ENCODE results near the gene KCNK10.

Gene KCNK10

GRCh38 chr14:88299865-88300530, 23.1 kb downstream of the KCNK10 start:
- TF ChIP-seq, protein P1, sequence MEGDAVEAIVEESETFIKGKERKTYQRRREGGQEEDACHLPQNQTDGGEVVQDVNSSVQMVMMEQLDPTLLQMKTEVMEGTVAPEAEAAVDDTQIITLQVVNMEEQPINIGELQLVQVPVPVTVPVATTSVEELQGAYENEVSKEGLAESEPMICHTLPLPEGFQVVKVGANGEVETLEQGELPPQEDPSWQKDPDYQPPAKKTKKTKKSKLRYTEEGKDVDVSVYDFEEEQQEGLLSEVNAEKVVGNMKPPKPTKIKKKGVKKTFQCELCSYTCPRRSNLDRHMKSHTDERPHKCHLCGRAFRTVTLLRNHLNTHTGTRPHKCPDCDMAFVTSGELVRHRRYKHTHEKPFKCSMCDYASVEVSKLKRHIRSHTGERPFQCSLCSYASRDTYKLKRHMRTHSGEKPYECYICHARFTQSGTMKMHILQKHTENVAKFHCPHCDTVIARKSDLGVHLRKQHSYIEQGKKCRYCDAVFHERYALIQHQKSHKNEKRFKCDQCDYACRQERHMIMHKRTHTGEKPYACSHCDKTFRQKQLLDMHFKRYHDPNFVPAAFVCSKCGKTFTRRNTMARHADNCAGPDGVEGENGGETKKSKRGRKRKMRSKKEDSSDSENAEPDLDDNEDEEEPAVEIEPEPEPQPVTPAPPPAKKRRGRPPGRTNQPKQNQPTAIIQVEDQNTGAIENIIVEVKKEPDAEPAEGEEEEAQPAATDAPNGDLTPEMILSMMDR (IDR thresholded peaks at IDR 0.05; ENCODE audit: low read length, missing control alignments): no peak
- no peak for DNase-seq (ENCODE audit: low read depth)
- H3K4me3 ChIP-seq (replicated peaks; ENCODE audit: low read depth, low read length): no peak overlapping the region

GRCh38 chr14:88297306-88297705, 25.8 kb downstream of the KCNK10 start:
- no peak overlapping the region for H3K4me3 ChIP-seq (replicated peaks; ENCODE audit: low read depth, low read length)
- DNase-seq (ENCODE audit: low read depth): no peak
- TF ChIP-seq, protein P1 (IDR thresholded peaks at IDR 0.05; ENCODE audit: low read length, missing control alignments): no peak

DNA sequence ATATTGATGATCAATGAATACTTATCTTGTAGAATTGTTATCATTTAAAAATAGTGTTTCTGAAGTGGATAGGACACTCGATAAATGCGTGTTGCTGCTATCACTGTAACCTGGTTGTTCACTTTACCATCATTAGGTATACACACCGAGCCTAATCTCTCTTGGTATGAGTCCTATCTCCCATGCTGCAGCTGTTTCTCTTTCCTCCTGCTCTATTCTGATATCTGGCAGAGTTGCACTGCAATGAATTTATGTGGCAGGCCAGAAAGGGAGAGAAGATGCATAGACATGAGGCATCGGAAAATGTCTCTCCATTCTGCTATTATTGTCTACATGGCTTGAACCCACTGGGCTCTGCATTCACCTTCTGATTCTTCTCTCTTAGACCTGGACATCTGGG, 26.7 kb downstream of the KCNK10 start:
- TF ChIP-seq, protein P1 (IDR thresholded peaks at IDR 0.05; ENCODE audit: low read length, missing control alignments): no peak
- DNase-seq (ENCODE audit: low read depth): no peak

DNA sequence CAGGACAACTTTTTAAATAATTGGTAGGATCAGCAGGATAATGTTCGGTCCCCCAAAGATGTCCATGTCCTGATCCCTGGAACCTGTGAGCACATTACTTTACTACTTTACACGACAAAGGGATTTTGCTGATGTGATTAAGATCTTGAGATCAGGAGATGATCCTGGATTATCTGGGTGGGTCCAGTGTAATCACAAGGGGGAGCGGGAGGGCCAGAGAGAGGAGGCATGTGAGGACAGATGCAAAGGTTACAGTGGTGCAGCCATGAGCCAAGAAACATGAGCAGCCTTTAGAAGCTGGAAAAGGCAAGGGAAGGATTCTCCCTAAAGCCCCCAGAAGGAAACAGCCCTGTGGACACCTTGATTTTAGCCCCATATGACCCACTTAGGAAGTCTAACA, 33.1 kb downstream of the KCNK10 start:
- no peak overlapping the region for H3K4me3 ChIP-seq (replicated peaks; ENCODE audit: low read depth, low read length)
- TF ChIP-seq, protein P1 (IDR thresholded peaks at IDR 0.05; ENCODE audit: low read length, missing control alignments): no peak
- no peak for DNase-seq (ENCODE audit: low read depth)

More for the DNA sequence above, 26.7 kb downstream of the KCNK10 start:
- H3K4me3 ChIP-seq (replicated peaks; ENCODE audit: low read depth, low read length): no peak overlapping the region

- H3K4me3 ChIP-seq (replicated peaks; ENCODE audit: low read depth, low read length): no peak overlapping the region
- TF ChIP-seq, protein P1 (IDR thresholded peaks at IDR 0.05; ENCODE audit: low read length, missing control alignments): no peak
- DNase-seq (ENCODE audit: low read depth): no peak
Measured at GRCh38 chr14:88289234-88289633, 33.8 kb downstream of the KCNK10 start.

DNA sequence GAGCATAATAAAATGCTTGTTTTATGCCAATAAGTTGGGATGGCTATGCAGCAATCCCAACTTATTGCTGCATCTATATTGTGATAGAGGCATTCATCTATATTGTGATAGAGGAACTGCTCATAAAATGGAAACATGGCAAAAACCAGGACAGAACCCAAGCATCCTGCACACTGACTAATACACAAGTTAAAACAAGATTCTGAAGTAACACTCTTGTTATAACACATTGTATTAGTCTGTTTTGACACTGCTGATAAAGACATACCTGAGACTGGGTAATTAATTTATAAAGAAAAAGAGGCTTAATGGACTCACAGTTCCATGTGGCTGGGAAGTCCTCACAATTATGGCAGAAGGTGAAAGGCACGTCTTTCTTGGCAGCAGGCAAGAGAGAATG, 36.8 kb downstream of the KCNK10 start:
- TF ChIP-seq, protein P1 (IDR thresholded peaks at IDR 0.05; ENCODE audit: low read length, missing control alignments): no peak
- H3K4me3 ChIP-seq (replicated peaks; ENCODE audit: low read depth, low read length): no peak overlapping the region
- no peak for DNase-seq (ENCODE audit: low read depth)

- TF ChIP-seq, protein P1 (IDR thresholded peaks at IDR 0.05; ENCODE audit: low read length, missing control alignments): no peak
- H3K4me3 ChIP-seq (replicated peaks; ENCODE audit: low read depth, low read length): no peak overlapping the region
- DNase-seq (ENCODE audit: low read depth): no peak
Measured at GRCh38 chr14:88281447-88281846, 41.6 kb downstream of the KCNK10 start.

Data from fibroblast of pulmonary artery (primary cell).